Panc1 (cell line): ENCODE results near the gene NTRK1. TPM values are rescaled to one million over a fixed set of nuclear protein-coding genes. Genes with fewer than 3 reads are reported as not detected.

Experiments used
- ATAC-seq: fragments of 200-7000 bp; cut with Tn5 transposase; 2 replicates; pipeline ENCODE4 v1.9.1; 2020; ENCODE audit warnings: mild to moderate bottlenecking, moderate library complexity
- BruUV-seq: library from RNA; stranded (reverse); fragments of 400-500 nt; replicated peaks from 2 replicates; lab custom pipeline; 2021; lab: Mats Ljungman, UMichigan
- CTCF ChIA-PET: fragments of 300-600 bp; sonication (Branson Sonifier 250); formaldehyde crosslinking; loops from one replicate; lab custom pipeline; 2022; ENCODE audit warnings: antibody characterized with exemption; lab: Charles Lee
- POLR2A ChIA-PET: fragments of 300-600 bp; sonication (Branson Sonifier 250); formaldehyde crosslinking; loops from one replicate; lab custom pipeline; 2022; ENCODE audit warnings: antibody characterized with exemption; lab: Charles Lee
- DNase-seq: peaks from one replicate; pipeline ENCODE4 v3.0.0-alpha.2; 2010; ENCODE audit warnings: low read depth, low spot score
- H3K27ac ChIP-seq: 2 replicates; pipeline ENCODE4 v1.5.1; 2011; ENCODE audit warnings: mild to moderate bottlenecking, low read length, inconsistent platforms
- H3K27me3 ChIP-seq: fragments of 200-500 bp; sonication (Bioruptor generic); 2 replicates; pipeline ENCODE4 v1.6.0; 2014; ENCODE audit warnings: low read length, inconsistent platforms; ENCODE audit not compliant: control insufficient read depth, insufficient read depth
- H3K36me3 ChIP-seq: fragments of 200-500 bp; sonication (Bioruptor generic); 2 replicates; pipeline ENCODE4 v1.5.1; 2014; ENCODE audit warnings: inconsistent platforms, mild to moderate bottlenecking, low read length, moderate library complexity; ENCODE audit not compliant: control insufficient read depth, insufficient read depth
- H3K4me1 ChIP-seq: 2 replicates; pipeline ENCODE4 v1.5.1; 2011; ENCODE audit warnings: inconsistent platforms, mild to moderate bottlenecking, low read length, moderate library complexity; ENCODE audit not compliant: control insufficient read depth, insufficient read depth
- H3K4me3 ChIP-seq, 2 experiments: 2 replicates each; pipeline ENCODE4 v1.5.1; 2011 to 2012; ENCODE audit warnings: low read depth in 2 of 2, low read length in 2 of 2, mild to moderate bottlenecking in 2 of 2, inconsistent platforms in 1 of 2, moderate library complexity in 1 of 2
- H3K9me3 ChIP-seq: fragments of 200-500 bp; sonication (Bioruptor generic); 2 replicates; pipeline ENCODE4 v1.5.1; 2014; ENCODE audit warnings: low read depth, mild to moderate bottlenecking, inconsistent platforms, low read length, moderate library complexity; ENCODE audit not compliant: control insufficient read depth, insufficient read depth
- POLR2AphosphoS5 ChIP-seq: IDR thresholded peaks from 2 replicates; pipeline ENCODE4 v1.6.1; 2012; ENCODE audit warnings: mild to moderate bottlenecking, low read depth, low read length, moderate library complexity
- REST ChIP-seq, 2 experiments: IDR thresholded peaks; 2 replicates each; pipeline ENCODE4 v1.6.1; 2011 to 2012; ENCODE audit warnings: low read depth in 2 of 2, control low read depth in 1 of 2, low read length in 1 of 2, mild to moderate bottlenecking in 1 of 2, moderate library complexity in 1 of 2; ENCODE audit not compliant: insufficient read depth in 1 of 2
- SIN3A ChIP-seq: IDR thresholded peaks from 2 replicates; pipeline ENCODE4 v1.6.1; 2012; ENCODE audit warnings: low read depth, mild to moderate bottlenecking, low read length, moderate library complexity, borderline replicate concordance; ENCODE audit not compliant: insufficient read depth
- TCF7L2 ChIP-seq: IDR thresholded peaks from 2 replicates; pipeline ENCODE4 v1.6.1; 2011; ENCODE audit warnings: mild to moderate bottlenecking, low read depth, low read length, inconsistent platforms
- in situ Hi-C: cut with HindIII; loops from 2 replicates; pipeline ENCODE4 v1.10.0; 2016; ENCODE audit warnings: low sequenced_read_pairs, low pct_unique_long_range_greater_than_20kb
- intact Hi-C: fragments of 100-400 bp; cut with micrococcal nuclease; formaldehyde crosslinking; loops from one replicate; pipeline ENCODE4 v1.10.0; 2022; ENCODE audit not compliant: unreplicated experiment
- total RNA-seq: library from RNA; stranded (reverse); gene quantifications from one replicate; pipeline ENCODE4 v1.2.1, GENCODE V29; 2021; ENCODE audit not compliant: unreplicated experiment
- TF ChIP-seq, protein P1 (sequence below): fragments of 450-650 bp; IDR thresholded peaks from 2 replicates; pipeline ENCODE4 v1.5.1; 2017; ENCODE audit warnings: mild to moderate bottlenecking

Gene NTRK1
- total RNA-seq, 1 experiment from 2014 or later = 0.21 TPM

DNA sequence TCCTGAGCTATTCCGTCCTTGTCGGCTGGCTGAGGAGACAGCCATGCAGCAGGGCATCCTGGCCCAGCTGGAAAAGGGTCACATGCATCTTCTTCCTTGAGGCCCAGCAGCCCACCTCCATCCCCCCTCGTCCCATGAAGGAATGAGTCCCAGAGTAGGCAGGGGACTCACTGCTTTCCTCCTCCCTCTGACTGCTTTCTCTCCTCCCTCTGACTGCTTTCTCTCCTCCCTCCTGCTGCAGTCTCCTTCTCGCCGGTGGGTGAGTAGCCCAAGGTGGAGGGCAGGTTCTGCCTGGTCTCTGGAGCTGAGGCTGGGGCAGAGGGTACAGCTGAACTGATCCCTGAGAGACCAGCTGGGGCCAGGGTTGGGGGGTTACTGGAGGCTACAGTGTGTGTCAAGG is 13.5 kb downstream of the NTRK1 start:
- Histone ChIP-seq H3K36me3 (no peaks in the 10 kb centered on the region), H3K4me1 (peaks cover 4% of the 10 kb centered on the region; the same call in 1 of the 2 replicates), H3K9me3 (no peaks in the 10 kb centered on the region), H3K27ac (no peak overlapping the region), H3K4me3 (no peak overlapping the region), H3K27me3 (no peaks in the 10 kb centered on the region)
- ATAC-seq (no peak), DNase-seq (no peak)
- in situ Hi-C loops (no loop called here), intact Hi-C loops (no loop called here)
- no TSS peak for BruUV-seq
- POLR2A ChIA-PET = no interaction called here
- CTCF ChIA-PET = no interaction called here
- TF ChIP-seq, protein P1, sequence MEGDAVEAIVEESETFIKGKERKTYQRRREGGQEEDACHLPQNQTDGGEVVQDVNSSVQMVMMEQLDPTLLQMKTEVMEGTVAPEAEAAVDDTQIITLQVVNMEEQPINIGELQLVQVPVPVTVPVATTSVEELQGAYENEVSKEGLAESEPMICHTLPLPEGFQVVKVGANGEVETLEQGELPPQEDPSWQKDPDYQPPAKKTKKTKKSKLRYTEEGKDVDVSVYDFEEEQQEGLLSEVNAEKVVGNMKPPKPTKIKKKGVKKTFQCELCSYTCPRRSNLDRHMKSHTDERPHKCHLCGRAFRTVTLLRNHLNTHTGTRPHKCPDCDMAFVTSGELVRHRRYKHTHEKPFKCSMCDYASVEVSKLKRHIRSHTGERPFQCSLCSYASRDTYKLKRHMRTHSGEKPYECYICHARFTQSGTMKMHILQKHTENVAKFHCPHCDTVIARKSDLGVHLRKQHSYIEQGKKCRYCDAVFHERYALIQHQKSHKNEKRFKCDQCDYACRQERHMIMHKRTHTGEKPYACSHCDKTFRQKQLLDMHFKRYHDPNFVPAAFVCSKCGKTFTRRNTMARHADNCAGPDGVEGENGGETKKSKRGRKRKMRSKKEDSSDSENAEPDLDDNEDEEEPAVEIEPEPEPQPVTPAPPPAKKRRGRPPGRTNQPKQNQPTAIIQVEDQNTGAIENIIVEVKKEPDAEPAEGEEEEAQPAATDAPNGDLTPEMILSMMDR = no peak
- TF ChIP-seq REST (IDR thresholded peaks at IDR 0.05; ENCODE audit: insufficient read depth in 1 of 2, low read depth in 2 of 2, low read length in 1 of 2) (no peak), TCF7L2 (no peak), SIN3A (no peak), POLR2AphosphoS5 (no peak)

DNA sequence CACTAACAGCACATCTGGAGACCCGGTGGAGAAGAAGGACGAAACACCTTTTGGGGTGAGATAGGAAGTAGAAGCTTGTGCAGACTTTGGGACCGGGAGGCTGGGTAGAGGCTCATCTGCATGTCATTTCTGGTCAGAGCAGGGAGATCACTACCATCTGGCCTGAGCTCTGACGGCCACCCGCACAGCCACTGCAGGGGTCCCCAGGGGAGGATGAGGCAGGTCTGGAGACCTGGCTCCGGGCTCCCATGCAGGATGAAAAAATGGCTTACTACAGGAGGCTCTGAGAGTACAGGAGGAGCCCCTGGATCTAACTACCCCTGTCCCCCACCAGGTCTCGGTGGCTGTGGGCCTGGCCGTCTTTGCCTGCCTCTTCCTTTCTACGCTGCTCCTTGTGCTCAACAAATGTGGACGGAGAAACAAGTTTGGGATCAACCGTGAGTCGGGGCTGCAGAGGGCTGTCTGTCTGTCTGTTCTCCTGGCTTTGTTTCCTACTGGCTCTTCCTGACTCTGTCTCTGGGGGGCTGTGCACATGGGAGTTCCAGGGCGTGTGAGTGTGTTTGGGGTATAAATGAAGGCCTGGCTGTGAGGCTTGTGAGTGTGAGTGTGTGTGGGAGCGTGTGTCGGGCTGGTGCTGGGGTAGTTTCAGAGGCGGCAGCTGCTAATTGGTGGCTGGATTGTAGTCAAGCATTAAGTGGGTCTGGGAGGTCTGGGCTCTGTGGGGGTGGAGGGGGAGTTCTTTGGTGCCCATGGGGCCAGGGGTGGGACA is 14.1 kb downstream of the NTRK1 start:
- no TSS peak for BruUV-seq
- in situ Hi-C loops = no loop called here

More for the DNA sequence above, 14.1 kb downstream of the NTRK1 start:
- H3K4me1 ChIP-seq = peaks cover 4% of the 10 kb centered on the region; the same call in 1 of the 2 replicates
- TF ChIP-seq, protein P1 = no peak
- TF ChIP-seq REST (IDR thresholded peaks at IDR 0.05; ENCODE audit: insufficient read depth in 1 of 2, low read depth in 2 of 2, low read length in 1 of 2) (no peak), SIN3A (no peak), POLR2AphosphoS5 (no peak), TCF7L2 (no peak)
- H3K27ac ChIP-seq = no peak overlapping the region
- no peak overlapping the region for H3K4me3 ChIP-seq
- no peaks in the 10 kb centered on the region for H3K9me3 ChIP-seq
- CTCF ChIA-PET = interaction anchor here (0.6 kb wide), 1 partner anchor 9 kb away, joined by 3 read pairs; no protein-coding TSS in a partner anchor
- POLR2A ChIA-PET = no interaction called here
- no peaks in the 10 kb centered on the region for H3K27me3 ChIP-seq
- no peak for ATAC-seq
- intact Hi-C loops = no loop called here
- H3K36me3 ChIP-seq = no peaks in the 10 kb centered on the region
- DNase-seq = no peak
